Measurements from ENCODE around the gene TP53RK. TPM values are rescaled to one million over a fixed set of nuclear protein-coding genes. Genes with fewer than 3 reads are reported as not detected.

The TP53RK gene
- total RNA-seq, 1 experiment from 2014 or later = 21.5 TPM

GRCh38 chr20:46657618-46658017 lies 31.6 kb downstream of the TP53RK start:
- Mint-ChIP-seq H3K36me3 (ENCODE audit: insufficient read depth in 1 of 3, low read depth in 3 of 3) (peaks cover 14 to 35% (median 22%) of the 10 kb centered on the region in 3 experiments), H3K27me3 (ENCODE audit: low read depth) (no peaks in the 10 kb centered on the region; the same call in 1 of the 2 replicates), H3K9me3 (peaks cover 13% of the 10 kb centered on the region in 2 experiments), H3K4me3 (no peak overlapping the region), H3K27ac (peak overlapping the region in 1 of 3 experiments; percentile 41; a peak in 1 of 7 replicates), H3K4me1 (peaks cover 6 to 11% of the 10 kb centered on the region in 2 experiments; a peak in 3 of 4 replicates)
- H3K23ac ChIP-seq (ENCODE audit: insufficient read length, low read depth, low read length) = no peak overlapping the region
- H4K5ac ChIP-seq (ENCODE audit: insufficient read length, low read depth, low read length) = no peak overlapping the region
- DNase-seq = no peak
- H3K27me3 ChIP-seq (ENCODE audit: insufficient read depth, low read length) = no peaks in the 10 kb centered on the region
- H2BK5ac ChIP-seq (ENCODE audit: insufficient read length, low read length) = no peak overlapping the region
- no peak overlapping the region for H2BK20ac ChIP-seq (ENCODE audit: low read depth, low read length, poor library complexity, severe bottlenecking)
- H4K20me1 ChIP-seq (ENCODE audit: control insufficient read depth, insufficient read depth, insufficient read length) = no peaks in the 10 kb centered on the region
- H3K4me1 ChIP-seq (ENCODE audit: insufficient read depth, low read length) = no peaks in the 10 kb centered on the region
- H2BK15ac ChIP-seq (ENCODE audit: low read depth, low read length) = no peak overlapping the region
- H4K8ac ChIP-seq (replicated peaks; ENCODE audit: insufficient read length, low read depth, low read length) = no peak overlapping the region
- H3K4ac ChIP-seq (ENCODE audit: low read depth, low read length) = no peak overlapping the region
- H3K79me1 ChIP-seq (ENCODE audit: insufficient read depth, low read depth, low read length, poor library complexity, severe bottlenecking) = no peaks in the 10 kb centered on the region
- TF ChIP-seq CTCF (conservative IDR thresholded peaks at IDR 0.05) = no peak
- H3K9me3 ChIP-seq (ENCODE audit: control insufficient read depth, low read depth, low read length) = no peaks in the 10 kb centered on the region
- H3K56ac ChIP-seq (ENCODE audit: insufficient read length, low read depth, low read length) = no peak overlapping the region
- H2AK5ac ChIP-seq (ENCODE audit: insufficient read length, low read length) = no peak overlapping the region
- no peak overlapping the region for H3K9ac ChIP-seq (ENCODE audit: extremely low read depth, insufficient read length, low read length)
- no peak overlapping the region for H2BK120ac ChIP-seq (ENCODE audit: low read depth, low read length, poor library complexity, severe bottlenecking)
- H2BK12ac ChIP-seq (ENCODE audit: insufficient read length, low read depth, low read length) = no peak overlapping the region
- no peaks in the 10 kb centered on the region for H3K79me2 ChIP-seq (ENCODE audit: insufficient read depth, low read length)
- no peak overlapping the region for H3K27ac ChIP-seq (ENCODE audit: insufficient read length, low read depth, low read length)
- H3K18ac ChIP-seq (ENCODE audit: insufficient read length, low read depth, low read length) = no peak overlapping the region
- no peak overlapping the region for H3K4me2 ChIP-seq (ENCODE audit: insufficient read depth, insufficient read length, low read length)
- no peak overlapping the region for H3K14ac ChIP-seq (ENCODE audit: insufficient read depth, low read length)
- H3T11ph ChIP-seq (ENCODE audit: low read length) = no peak overlapping the region
- H4K91ac ChIP-seq (ENCODE audit: insufficient read length, low read depth, low read length) = no peak overlapping the region
- H3K23me2 ChIP-seq (ENCODE audit: insufficient read length, low read depth, low read length, poor library complexity, severe bottlenecking) = no peaks in the 10 kb centered on the region
- WGBS (ENCODE audit: extremely low coverage, insufficient read length, low lambda C conversion rate) = no CpG with 5 or more reads among the region's 7 CpGs
- H2AFZ ChIP-seq (ENCODE audit: low read length) = no peak overlapping the region
